K562 (cell line): Measurements from ENCODE around the gene GRIPAP1. TPM values are rescaled to one million over a fixed set of nuclear protein-coding genes. Genes with fewer than 3 reads are reported as not detected.
A peak's percentile ranks its signal among the peaks of the same experiment; 100 is the strongest.

Experiments used
- ATAC-seq: fragments of 200-7000 bp; cut with Tn5 transposase; 3 replicates; pipeline ENCODE4 v1.9.1; 2020; ENCODE audit warnings: moderate library complexity
- BruUV-seq: library from RNA; stranded (reverse); fragments of 400-500 nt; replicated peaks from 2 replicates; lab custom pipeline; 2021; lab: Mats Ljungman, UMichigan
- CTCF ChIA-PET: fragments of 300-600 bp; formaldehyde crosslinking; extraction: SDS; loops from one replicate; lab custom pipeline; 2021; ENCODE audit warnings: low intra/inter-chr PET ratio; lab: Yijun Ruan, JAX
- POLR2A ChIA-PET: fragments of 300-600, 350-650 bp; sonication (Branson Sonifier 250); formaldehyde crosslinking; extraction: SDS; loops from one replicate; lab custom pipeline; 2021; ENCODE audit warnings: antibody characterized with exemption, inconsistent platforms; lab: Yijun Ruan, JAX
- DNase-seq, 4 experiments: peaks; one replicate each; pipeline versions ENCODE4 v3.0.0 to v3.0.0-alpha.2; 2011 to 2018; ENCODE audit warnings: low spot score in 3 of 4, mixed read lengths in 3 of 4; ENCODE audit errors: extremely low read depth in 1 of 4
- FAIRE-seq: peaks from 2 replicates; lab custom pipeline; 2011; peaks lifted over from hg19 to GRCh38; lab: Jason Lieb, UNC
- H2AFZ ChIP-seq: 2 replicates; pipeline ENCODE4 v1.6.0; 2011; ENCODE audit warnings: low read depth, low read length, control low read depth, inconsistent platforms
- H3K27ac ChIP-seq: fragments of 200-600 bp; 3 replicates; pipeline ENCODE4 v1.8.0; 2011; ENCODE audit warnings: low read depth, mild to moderate bottlenecking, control low read depth, inconsistent platforms, low read length, moderate library complexity, mixed read lengths; ENCODE audit errors: extremely low read depth
- H3K27me3 ChIP-seq, 2 experiments: fragments of 300-600 bp in 1 of 2; 2 replicates in 1 of 2; 3 replicates in 1 of 2; pipeline versions ENCODE4 v1.6.0 to v1.8.0; 2011; ENCODE audit warnings: inconsistent platforms in 2 of 2, low read length in 2 of 2, mild to moderate bottlenecking in 1 of 2, mixed read lengths in 1 of 2, moderate library complexity in 1 of 2; ENCODE audit not compliant: control insufficient read depth in 2 of 2, insufficient read depth in 2 of 2
- H3K36me3 ChIP-seq: fragments of 300-600 bp; 3 replicates; pipeline ENCODE4 v1.8.0; 2011; ENCODE audit warnings: mild to moderate bottlenecking, low read length, inconsistent platforms; ENCODE audit not compliant: control insufficient read depth, insufficient read depth
- H3K4me1 ChIP-seq, 2 experiments: fragments of 200-600 bp in 1 of 2; replicated peaks in 1 of 2; 2 replicates in 1 of 2; 3 replicates in 1 of 2; pipeline versions ENCODE4 v1.5.1 to v1.8.0; 2011; ENCODE audit warnings: inconsistent platforms in 2 of 2, low read length in 2 of 2, mild to moderate bottlenecking in 1 of 2, mixed read lengths in 1 of 2, moderate library complexity in 1 of 2; ENCODE audit not compliant: control insufficient read depth in 2 of 2, insufficient read depth in 2 of 2
- H3K4me2 ChIP-seq: 2 replicates; pipeline ENCODE4 v1.6.1; 2011; ENCODE audit warnings: low read length, control low read depth, inconsistent platforms, mixed read lengths; ENCODE audit not compliant: insufficient read depth
- H3K4me3 ChIP-seq: fragments of 200-600 bp; sonication (generic), shearing (Covaris generic); 2 replicates; pipeline ENCODE4 v1.5.1; 2016; ENCODE audit warnings: control low read depth, inconsistent platforms
- H3K79me2 ChIP-seq: fragments of 200-600 bp; 3 replicates; pipeline ENCODE4 v1.8.0; 2011; ENCODE audit warnings: low read length, inconsistent platforms; ENCODE audit not compliant: control insufficient read depth, insufficient read depth
- H3K9ac ChIP-seq, 2 experiments: 2 replicates each; pipeline versions ENCODE4 v1.6.0 to v1.6.1; 2011; ENCODE audit warnings: low read depth in 2 of 2, low read length in 2 of 2, control low read depth in 1 of 2, inconsistent platforms in 1 of 2, mild to moderate bottlenecking in 1 of 2, mixed read lengths in 1 of 2; ENCODE audit not compliant: insufficient read depth in 1 of 2
- H3K9me1 ChIP-seq: one replicate; pipeline ENCODE4 v1.6.0; 2011; ENCODE audit warnings: inconsistent platforms, mild to moderate bottlenecking, low read length, moderate library complexity; ENCODE audit not compliant: control insufficient read depth, insufficient read depth
- H3K9me3 ChIP-seq: replicated peaks from 2 replicates; pipeline ENCODE4 v1.5.1; 2011; ENCODE audit warnings: low read depth, low read length, inconsistent platforms; ENCODE audit not compliant: control insufficient read depth, insufficient read depth
- H4K20me1 ChIP-seq: replicated peaks from 2 replicates; pipeline ENCODE4 v1.6.1; 2011; ENCODE audit warnings: low read length, inconsistent platforms, mixed read lengths; ENCODE audit not compliant: control insufficient read depth, insufficient read depth
- BCOR ChIP-seq: fragments of 450-650 bp; IDR thresholded peaks from 2 replicates; pipeline ENCODE4 v1.6.1; 2016
- EGR1 ChIP-seq: fragments of 450-650 bp; conservative IDR thresholded peaks from 2 replicates; pipeline ENCODE4 v1.6.1; 2017; ENCODE audit warnings: mild to moderate bottlenecking
- KDM1A ChIP-seq, 2 experiments: fragments of 450-650 bp; IDR thresholded peaks; 2 replicates each; pipeline ENCODE4 v1.6.1; 2016; ENCODE audit warnings: mild to moderate bottlenecking in 2 of 2
- MTA2 ChIP-seq: fragments of 450-650 bp; IDR thresholded peaks from 2 replicates; pipeline ENCODE4 v1.6.1; 2016; ENCODE audit warnings: low read depth
- RBM25 ChIP-seq: fragments of 200-400 bp; formaldehyde crosslinking; IDR thresholded peaks from 2 replicates; pipeline ENCODE4 v1.6.1; 2018; ENCODE audit warnings: low read length, low read depth, moderate library complexity; ENCODE audit not compliant: severe bottlenecking
- RFX1 ChIP-seq: fragments of 450-650 bp; IDR thresholded peaks from 2 replicates; pipeline ENCODE4 v1.6.1; 2016; ENCODE audit warnings: mild to moderate bottlenecking, moderate library complexity
- WGBS: fragments of 100-300 bp; shearing (Covaris generic); methylation state at CpG from one replicate; pipeline ENCODE4 v1.1.6; 2016; ENCODE audit warnings: low coverage, mixed read lengths; ENCODE audit not compliant: insufficient coverage; ENCODE audit errors: missing lambda C conversion rate; 5-methylcytosine and 5-hydroxymethylcytosine counted together
- in situ Hi-C: fragments of 300-500 bp; cut with MboI; formaldehyde crosslinking; loops from 4 replicates; pipeline ENCODE4 v1.15.0; 2018; ENCODE audit warnings: inconsistent platforms, mixed read lengths
- intact Hi-C: fragments of 100-400 bp; cut with micrococcal nuclease; formaldehyde crosslinking; loops from 2 replicates; pipeline ENCODE4 v1.14.2; 2022
- polyA plus RNA-seq, 8 experiments: library from polyadenylated mRNA; depleted of rRNA in 4 of 8; stranded (reverse) in 5 of 8; unstranded in 3 of 8; fragments of >200 nt; fragmentation: Nextera tagmentation in 2 of 8; fragmentation: Illumina TruSeq in 1 of 8; extraction: Ambion mirVana in 2 of 8; extraction: Trizol in 1 of 8; gene quantifications; 2 replicates each; pipeline versions ENCODE4 v1.2.1 to v1.2.3, GENCODE V29; 2011 to 2014; ENCODE audit warnings: inconsistent platforms in 1 of 8, missing spikeins in 1 of 8
- total RNA-seq, 7 experiments: library from RNA; depleted of rRNA in 6 of 7; stranded (reverse); fragments of >200 nt in 6 of 7; fragmentation: Illumina TruSeq in 2 of 7; extraction: Trizol in 2 of 7; gene quantifications; 2 replicates each; pipeline versions ENCODE4 v1.2.1 to v1.2.3, GENCODE V29; 2011 to 2021; ENCODE audit warnings: low replicate concordance in 1 of 7

GRIPAP1 gene
- total and polyA plus RNA-seq, 9 of the 15 experiments (the other 6 are each of a cell fraction or from before 2014, with no cell fraction given) = 4.1 to 41.6 (median 24.0) TPM

- no peaks in the 10 kb centered on the region for H3K9me1 ChIP-seq
- no peak for FAIRE-seq
- DNase-seq = no peak
- peaks cover 11 to 36% of the 10 kb centered on the region in 2 experiments; a peak in 4 of 5 replicates for H3K4me1 ChIP-seq
- no peak overlapping the region for H3K27ac ChIP-seq
- no peak overlapping the region for H3K9ac ChIP-seq
- in situ Hi-C loops = no loop called here
- no TSS peak for BruUV-seq
- 82% methylated on average over 9 of the region's 28 CpGs for WGBS
- ATAC-seq = no peak
- no peaks in the 10 kb centered on the region for H3K9me3 ChIP-seq
- intact Hi-C loops = no loop called here
- ChIA-PET POLR2A (interaction anchor here (0.6 to 0.7 kb wide), 5 partner anchors 12 to 111 kb away, joined by 3 read pairs; partner anchors contain the start of gene OTUD5), CTCF (no interaction called here)
- H3K79me2 ChIP-seq = no peaks in the 10 kb centered on the region
- no peaks in the 10 kb centered on the region for H4K20me1 ChIP-seq
- H3K27me3 ChIP-seq = no peaks in the 10 kb centered on the region
- no peak overlapping the region for H3K4me2 ChIP-seq
- TF ChIP-seq EGR1 = no peak
- H3K36me3 ChIP-seq = peaks cover 3% of the 10 kb centered on the region; the same call in 1 of the 3 replicates
- H2AFZ ChIP-seq = no peak overlapping the region
- no peak overlapping the region for H3K4me3 ChIP-seq
Measured at GRCh38 chrX:48969471-48969870, 32.6 kb downstream of the GRIPAP1 start.

- no peak overlapping the region for H3K9ac ChIP-seq
- H3K4me1 ChIP-seq = peaks cover 15 to 36% of the 10 kb centered on the region in 2 experiments; a peak in 4 of 5 replicates
- TF ChIP-seq RFX1 (no peak), RBM25 (peak; percentile 73), BCOR (0 out of 2 replicates have a peak, but pooled peaks have one; percentile 45), MTA2 (no peak), KDM1A (IDR thresholded peaks at IDR 0.05) (peak; percentile 25 to 26; a peak in 2 of 4 replicates)
- TF ChIP-seq, all 486 proteins: peak for 3
- Histone ChIP-seq H3K27ac (no peak overlapping the region), H3K9me1 (no peaks in the 10 kb centered on the region), H3K4me2 (no peak overlapping the region), H3K79me2 (no peaks in the 10 kb centered on the region), H3K4me3 (no peak overlapping the region), H4K20me1 (no peaks in the 10 kb centered on the region), H2AFZ (no peak overlapping the region), H3K9me3 (no peaks in the 10 kb centered on the region), H3K27me3 (no peaks in the 10 kb centered on the region), H3K36me3 (no peaks in the 10 kb centered on the region)
- in situ Hi-C loops = no loop called here
- ATAC-seq (no peak), DNase-seq (no peak), FAIRE-seq (no peak)
- intact Hi-C loops = no loop called here
- POLR2A ChIA-PET = no interaction called here
- BruUV-seq = no TSS peak
- 0% methylated on average over 1 of the region's 1 CpG for WGBS
- CTCF ChIA-PET = no interaction called here
Measured at GRCh38 chrX:48968377-48968776, 33.7 kb downstream of the GRIPAP1 start.
